B cell (primary cell): ENCODE measurements around the gene METAP2. TPM values are rescaled to one million over a fixed set of nuclear protein-coding genes. Genes with fewer than 3 reads are reported as not detected.

ENCODE experiments used
- ATAC-seq: fragments of 200-7000 bp; cut with Tn5 transposase; one replicate; pipeline ENCODE4 v1.10.0; 2021; ENCODE audit warnings: low read depth, mild to moderate bottlenecking, moderate number of reproducible peaks, moderate library complexity
- CTCF ChIA-PET: fragments of 350-600 bp; sonication (Branson Sonifier 250); formaldehyde crosslinking; loops from one replicate; lab custom pipeline; 2021; ENCODE audit warnings: antibody characterized with exemption, inconsistent platforms; lab: Charles Lee
- POLR2A ChIA-PET: fragments of 350-600 bp; sonication (Branson Sonifier 250); formaldehyde crosslinking; loops from one replicate; lab custom pipeline; 2021; ENCODE audit warnings: antibody characterized with exemption; lab: Charles Lee
- DNase-seq: peaks from one replicate; pipeline ENCODE4 v3.0.0; 2013
- H2AFZ ChIP-seq: 2 replicates; pipeline ENCODE4 v1.6.1; 2012; ENCODE audit warnings: mild to moderate bottlenecking, low read depth, low read length; ENCODE audit not compliant: insufficient read depth, poor library complexity, severe bottlenecking
- H3K27ac ChIP-seq, 2 donors: 1 replicate in 1 of 2; 2 replicates in 1 of 2; pipeline ENCODE4 v1.5.1; 2012 to 2013; ENCODE audit warnings: low read length in 2 of 2, mild to moderate bottlenecking in 2 of 2, moderate library complexity in 1 of 2
- H3K27me3 ChIP-seq, 4 experiments: fragments of 200-600 bp in 1 of 4; sonication (generic) in 1 of 4; replicated peaks in 1 of 4; 1 replicate in 2 of 4; 2 replicates in 2 of 4; pipeline versions ENCODE4 v1.6.1 to v1.7.0; 2013 to 2016; ENCODE audit warnings: low read length in 3 of 4, mild to moderate bottlenecking in 2 of 4, mixed read lengths in 1 of 4, moderate library complexity in 1 of 4; ENCODE audit not compliant: insufficient read depth in 4 of 4, control insufficient read depth in 3 of 4; ENCODE audit errors: control extremely low read depth in 1 of 4
- H3K36me3 ChIP-seq, 2 experiments: replicated peaks in 1 of 2; 1 replicate in 1 of 2; 2 replicates in 1 of 2; pipeline versions ENCODE4 v1.6.1 to v1.7.1; 2013; ENCODE audit warnings: low read length in 1 of 2; ENCODE audit not compliant: insufficient read depth in 2 of 2, control insufficient read depth in 1 of 2; ENCODE audit errors: control extremely low read depth in 1 of 2, extremely low read depth in 1 of 2
- H3K4me1 ChIP-seq, 2 donors: fragments of 200-600 bp in 1 of 2; sonication (generic) in 1 of 2; 1 replicate in 1 of 2; 2 replicates in 1 of 2; pipeline versions ENCODE4 v1.5.1 to v1.6.1; 2013 to 2017; ENCODE audit warnings: low read length in 2 of 2; ENCODE audit not compliant: control insufficient read depth in 2 of 2, insufficient read depth in 2 of 2
- H3K4me2 ChIP-seq: replicated peaks from 2 replicates; pipeline ENCODE3; 2012; ENCODE audit warnings: mild to moderate bottlenecking, low read depth, low read length; ENCODE audit not compliant: poor library complexity, severe bottlenecking
- H3K4me3 ChIP-seq, 5 experiments: fragments of 200-600 bp in 1 of 5; sonication (generic) in 1 of 5; 1 replicate in 3 of 5; 2 replicates in 2 of 5; pipeline versions ENCODE4 v1.5.1 to v1.7.0; 2011 to 2016; ENCODE audit warnings: low read length in 4 of 5, mild to moderate bottlenecking in 4 of 5, low read depth in 2 of 5, control low read depth in 1 of 5, moderate library complexity in 1 of 5; ENCODE audit not compliant: insufficient read depth in 1 of 5; ENCODE audit errors: control extremely low read depth in 1 of 5, extremely low read depth in 1 of 5
- H3K79me2 ChIP-seq: fragments of 200-600 bp; sonication (generic); one replicate; pipeline ENCODE4 v1.6.0; 2016; ENCODE audit warnings: low read length; ENCODE audit not compliant: control insufficient read depth, insufficient read depth
- H3K9ac ChIP-seq: fragments of 200-600 bp; sonication (generic); 2 replicates; pipeline ENCODE4 v1.6.1; 2017; ENCODE audit warnings: mild to moderate bottlenecking, low read length, moderate library complexity
- H3K9me3 ChIP-seq, 3 donors: one replicate each; pipeline versions ENCODE4 v1.6.1 to v1.7.1; 2013; ENCODE audit warnings: low read length in 2 of 3; ENCODE audit not compliant: control insufficient read depth in 2 of 3, insufficient read depth in 1 of 3; ENCODE audit errors: control extremely low read depth in 1 of 3
- H4K20me1 ChIP-seq: 2 replicates; pipeline ENCODE4 v1.6.0; 2012; ENCODE audit warnings: mild to moderate bottlenecking, low read length; ENCODE audit not compliant: insufficient read depth, control insufficient read depth, poor library complexity, severe bottlenecking
- H3K27ac Mint-ChIP-seq: one replicate; pipeline ENCODE4 v1.8.0; 2021; ENCODE audit warnings: mixed read lengths
- H3K27me3 Mint-ChIP-seq: one replicate; pipeline ENCODE4 v1.8.0; 2021; ENCODE audit warnings: mixed read lengths
- H3K4me1 Mint-ChIP-seq: one replicate; pipeline ENCODE4 v1.8.0; 2021; ENCODE audit warnings: mixed read lengths
- H3K4me3 Mint-ChIP-seq: one replicate; pipeline ENCODE4 v1.8.0; 2021; ENCODE audit warnings: mixed read lengths
- H3K9me3 Mint-ChIP-seq: one replicate; pipeline ENCODE4 v1.8.0; 2022; ENCODE audit warnings: mixed read lengths; ENCODE audit not compliant: insufficient read depth
- EZH2 ChIP-seq: IDR thresholded peaks from 2 replicates; pipeline ENCODE4 v1.6.1; 2012; ENCODE audit warnings: borderline replicate concordance, low read depth, mild to moderate bottlenecking, moderate library complexity, low read length; ENCODE audit not compliant: insufficient read depth, poor library complexity, severe bottlenecking
- WGBS: methylation state at CpG from one replicate; pipeline ENCODE4 v1.1.5; 2013; ENCODE audit warnings: missing lambda C conversion rate; ENCODE audit not compliant: insufficient coverage; 5-methylcytosine and 5-hydroxymethylcytosine counted together
- intact Hi-C: fragments of 100-400 bp; cut with micrococcal nuclease; formaldehyde crosslinking; loops from one replicate; pipeline ENCODE4 v1.10.0; 2022
- polyA plus RNA-seq: library from polyadenylated mRNA; depleted of rRNA; stranded (reverse); fragments of >200 nt; gene quantifications from 2 replicates; pipeline ENCODE4 v1.2.3, GENCODE V29; 2012
- total RNA-seq, 2 donors: library from RNA; stranded (reverse); fragments of 120-200 nt in 1 of 2; gene quantifications; 1 replicate in 1 of 2; 2 replicates in 1 of 2; pipeline versions ENCODE4 v1.2.3 to v1.2.4, GENCODE V29; 2013 to 2022
- TF ChIP-seq, protein P1 (sequence below): fragments of 200-600 bp; IDR thresholded peaks from one replicate; pipeline ENCODE4 v1.8.0; 2022; ENCODE audit warnings: antibody characterized with exemption, mild to moderate bottlenecking

Gene METAP2
- total and polyA plus RNA-seq, 2 donors (not counting 1 experiment from before 2014, with no cell fraction given) = 15.3 to 49.9 TPM

DNA sequence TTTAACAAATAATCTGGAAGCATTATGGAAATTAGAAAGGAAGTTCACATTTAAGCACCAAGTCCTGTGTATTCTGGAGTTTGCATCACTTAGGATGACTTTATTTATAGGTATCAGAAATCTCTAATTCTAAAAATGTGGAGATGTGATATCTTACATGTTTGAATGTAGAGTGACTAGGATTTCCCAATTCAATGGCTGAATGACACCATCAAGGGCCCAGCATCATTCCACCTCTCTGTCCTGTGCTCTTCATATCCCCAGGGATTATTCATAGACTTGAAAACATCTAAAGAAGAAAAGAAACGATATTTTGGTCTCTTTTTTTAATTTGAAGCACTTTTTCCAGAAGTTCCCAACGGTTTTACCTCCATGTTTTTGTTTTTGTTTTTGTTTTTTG, 15.2 kb upstream of the METAP2 start:
- no peak overlapping the region for H3K27ac Mint-ChIP-seq
- Histone ChIP-seq H2AFZ (no peak overlapping the region), H3K36me3 (no peaks in the 10 kb centered on the region), H3K4me3 (no peak overlapping the region), H3K4me2 (no peak overlapping the region), H4K20me1 (no peaks in the 10 kb centered on the region), H3K27me3 (peaks cover 0 to 10% (median 2%) of the 10 kb centered on the region in 4 experiments), H3K9me3 (peaks cover 0 to 22% (median 22%) of the 10 kb centered on the region in 3 donors), H3K27ac (no peak overlapping the region), H3K4me1 (no peaks in the 10 kb centered on the region), H3K79me2 (no peaks in the 10 kb centered on the region), H3K9ac (no peak overlapping the region)
- no peaks in the 10 kb centered on the region for H3K4me1 Mint-ChIP-seq
- peaks cover 6% of the 10 kb centered on the region for H3K27me3 Mint-ChIP-seq
- no peak for ATAC-seq
- no CpG with 5 or more reads among the region's 2 CpGs for WGBS
- intact Hi-C loops = no loop called here
- H3K9me3 Mint-ChIP-seq = peaks cover 2% of the 10 kb centered on the region
- ChIA-PET POLR2A (no interaction called here), CTCF (no interaction called here)
- no peak for TF ChIP-seq EZH2
- TF ChIP-seq, protein P1, sequence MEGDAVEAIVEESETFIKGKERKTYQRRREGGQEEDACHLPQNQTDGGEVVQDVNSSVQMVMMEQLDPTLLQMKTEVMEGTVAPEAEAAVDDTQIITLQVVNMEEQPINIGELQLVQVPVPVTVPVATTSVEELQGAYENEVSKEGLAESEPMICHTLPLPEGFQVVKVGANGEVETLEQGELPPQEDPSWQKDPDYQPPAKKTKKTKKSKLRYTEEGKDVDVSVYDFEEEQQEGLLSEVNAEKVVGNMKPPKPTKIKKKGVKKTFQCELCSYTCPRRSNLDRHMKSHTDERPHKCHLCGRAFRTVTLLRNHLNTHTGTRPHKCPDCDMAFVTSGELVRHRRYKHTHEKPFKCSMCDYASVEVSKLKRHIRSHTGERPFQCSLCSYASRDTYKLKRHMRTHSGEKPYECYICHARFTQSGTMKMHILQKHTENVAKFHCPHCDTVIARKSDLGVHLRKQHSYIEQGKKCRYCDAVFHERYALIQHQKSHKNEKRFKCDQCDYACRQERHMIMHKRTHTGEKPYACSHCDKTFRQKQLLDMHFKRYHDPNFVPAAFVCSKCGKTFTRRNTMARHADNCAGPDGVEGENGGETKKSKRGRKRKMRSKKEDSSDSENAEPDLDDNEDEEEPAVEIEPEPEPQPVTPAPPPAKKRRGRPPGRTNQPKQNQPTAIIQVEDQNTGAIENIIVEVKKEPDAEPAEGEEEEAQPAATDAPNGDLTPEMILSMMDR = no peak
- no peak for DNase-seq
- no peak overlapping the region for H3K4me3 Mint-ChIP-seq

DNA sequence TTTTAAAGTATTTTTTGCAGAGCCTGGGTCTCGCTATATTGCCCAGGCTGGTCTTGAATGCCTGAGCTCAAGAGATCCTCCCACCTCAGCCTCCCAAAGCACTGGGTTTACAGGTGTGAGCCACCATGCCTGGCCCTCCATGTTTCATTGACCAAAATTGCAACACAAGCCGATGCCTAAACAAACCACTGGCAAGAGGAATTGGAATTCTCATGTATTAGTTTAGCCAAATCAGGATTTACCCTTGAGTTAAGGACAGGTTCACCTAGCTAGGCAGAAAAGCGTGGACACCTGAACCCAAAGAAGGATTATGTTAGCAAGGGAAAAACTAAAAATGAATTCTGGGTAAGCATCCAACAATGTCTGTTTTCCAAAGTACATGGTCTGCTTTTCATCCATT, 14.6 kb upstream of the METAP2 start:
- no peak for ATAC-seq
- 100% methylated on average over 2 of the region's 3 CpGs for WGBS

More for the DNA sequence above, 14.6 kb upstream of the METAP2 start:
- Mint-ChIP-seq H3K27me3 (peaks cover 6% of the 10 kb centered on the region), H3K9me3 (peaks cover 2% of the 10 kb centered on the region), H3K4me1 (no peaks in the 10 kb centered on the region), H3K27ac (no peak overlapping the region), H3K4me3 (no peak overlapping the region)
- no peaks in the 10 kb centered on the region for H3K36me3 ChIP-seq
- TF ChIP-seq, protein P1 = no peak
- TF ChIP-seq EZH2 = no peak
- no peak overlapping the region for H3K9ac ChIP-seq
- DNase-seq = no peak
- no peak overlapping the region for H3K27ac ChIP-seq
- intact Hi-C loops = no loop called here
- no peaks in the 10 kb centered on the region for H3K79me2 ChIP-seq
- H2AFZ ChIP-seq = no peak overlapping the region
- H4K20me1 ChIP-seq = no peaks in the 10 kb centered on the region
- peaks cover 0 to 22% (median 22%) of the 10 kb centered on the region in 3 donors for H3K9me3 ChIP-seq
- ChIA-PET POLR2A (no interaction called here), CTCF (no interaction called here)
- peaks cover 0 to 10% (median 2%) of the 10 kb centered on the region in 4 experiments for H3K27me3 ChIP-seq
- no peak overlapping the region for H3K4me3 ChIP-seq
- no peak overlapping the region for H3K4me2 ChIP-seq
- no peaks in the 10 kb centered on the region for H3K4me1 ChIP-seq
